ENCODE results near the gene TMEM132A.

DNA sequence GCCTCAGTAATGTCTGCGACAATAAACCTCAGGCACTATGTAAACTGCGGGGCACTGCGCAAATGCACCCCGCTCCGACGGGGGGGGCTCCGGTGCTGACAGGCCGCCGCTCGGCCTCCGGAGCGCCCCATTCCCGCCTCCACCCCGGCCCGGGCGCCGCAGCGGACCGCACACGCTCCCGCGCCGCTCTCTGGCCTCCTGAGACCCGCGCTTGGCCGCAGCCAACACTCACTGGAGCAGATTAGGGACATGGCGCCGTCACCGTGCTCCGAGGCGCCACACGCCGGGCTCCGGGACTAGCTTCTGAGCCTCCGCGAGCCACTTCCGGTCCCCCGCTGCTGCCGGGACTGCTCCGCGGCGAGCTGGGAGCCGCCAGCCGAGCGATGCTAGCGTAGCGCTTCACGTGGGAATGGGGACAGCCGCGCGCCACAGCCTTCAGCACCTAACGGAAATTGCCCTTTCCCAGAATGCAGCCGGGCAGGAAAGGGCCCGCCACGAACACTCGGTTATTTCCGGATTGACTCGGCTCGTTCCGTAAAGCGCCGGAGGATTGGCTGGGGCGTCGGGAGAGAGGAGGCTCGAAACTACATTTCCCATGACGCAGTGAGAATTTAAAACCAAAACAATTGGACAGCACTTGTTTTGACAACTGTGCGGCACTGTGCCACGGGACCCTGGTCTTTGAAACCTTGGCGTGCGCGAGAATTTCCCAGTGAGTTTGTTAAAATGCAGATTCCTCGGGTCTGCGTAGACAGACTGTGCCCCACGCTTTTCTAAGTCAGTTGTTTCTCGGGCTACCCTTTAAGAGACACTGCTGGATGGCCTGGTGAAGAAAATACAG lies 17.9 kb upstream of the TMEM132A start, which contains the start of gene PRPF19:
- TF ChIP-seq, protein P1, sequence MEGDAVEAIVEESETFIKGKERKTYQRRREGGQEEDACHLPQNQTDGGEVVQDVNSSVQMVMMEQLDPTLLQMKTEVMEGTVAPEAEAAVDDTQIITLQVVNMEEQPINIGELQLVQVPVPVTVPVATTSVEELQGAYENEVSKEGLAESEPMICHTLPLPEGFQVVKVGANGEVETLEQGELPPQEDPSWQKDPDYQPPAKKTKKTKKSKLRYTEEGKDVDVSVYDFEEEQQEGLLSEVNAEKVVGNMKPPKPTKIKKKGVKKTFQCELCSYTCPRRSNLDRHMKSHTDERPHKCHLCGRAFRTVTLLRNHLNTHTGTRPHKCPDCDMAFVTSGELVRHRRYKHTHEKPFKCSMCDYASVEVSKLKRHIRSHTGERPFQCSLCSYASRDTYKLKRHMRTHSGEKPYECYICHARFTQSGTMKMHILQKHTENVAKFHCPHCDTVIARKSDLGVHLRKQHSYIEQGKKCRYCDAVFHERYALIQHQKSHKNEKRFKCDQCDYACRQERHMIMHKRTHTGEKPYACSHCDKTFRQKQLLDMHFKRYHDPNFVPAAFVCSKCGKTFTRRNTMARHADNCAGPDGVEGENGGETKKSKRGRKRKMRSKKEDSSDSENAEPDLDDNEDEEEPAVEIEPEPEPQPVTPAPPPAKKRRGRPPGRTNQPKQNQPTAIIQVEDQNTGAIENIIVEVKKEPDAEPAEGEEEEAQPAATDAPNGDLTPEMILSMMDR (IDR thresholded peaks at IDR 0.05), result no peak
- peak; percentile 82 to 94 (median 87) for TF ChIP-seq POLR2AphosphoS5 (IDR thresholded peaks at IDR 0.05)

Data from sigmoid colon (tissue), 4 donors.